GM21360 (cell line): Measurements from ENCODE around the gene ALDOB.
A peak's percentile ranks its signal among the peaks of the same experiment; 100 is the strongest.
"Not testable (repeated sequence)": the region's sequence is repeated elsewhere in the genome, so short reads cannot be mapped to it uniquely, and the experiment has no call there.

Experiments used
- ATAC-seq: cut with Tn5 transposase; IDR thresholded peaks from one replicate; pipeline ENCODE4 v1.9.1; 2021; ENCODE audit warnings: mild to moderate bottlenecking, moderate library complexity; ENCODE audit not compliant: unreplicated experiment

The ALDOB gene

GRCh38 chr9:101388507-101388993 lies 47.0 kb downstream of the ALDOB start:
- ATAC-seq, result no peak

- peak; percentile 92 for ATAC-seq
Measured at GRCh38 chr9:101387871-101388506, 47.6 kb downstream of the ALDOB start.

DNA sequence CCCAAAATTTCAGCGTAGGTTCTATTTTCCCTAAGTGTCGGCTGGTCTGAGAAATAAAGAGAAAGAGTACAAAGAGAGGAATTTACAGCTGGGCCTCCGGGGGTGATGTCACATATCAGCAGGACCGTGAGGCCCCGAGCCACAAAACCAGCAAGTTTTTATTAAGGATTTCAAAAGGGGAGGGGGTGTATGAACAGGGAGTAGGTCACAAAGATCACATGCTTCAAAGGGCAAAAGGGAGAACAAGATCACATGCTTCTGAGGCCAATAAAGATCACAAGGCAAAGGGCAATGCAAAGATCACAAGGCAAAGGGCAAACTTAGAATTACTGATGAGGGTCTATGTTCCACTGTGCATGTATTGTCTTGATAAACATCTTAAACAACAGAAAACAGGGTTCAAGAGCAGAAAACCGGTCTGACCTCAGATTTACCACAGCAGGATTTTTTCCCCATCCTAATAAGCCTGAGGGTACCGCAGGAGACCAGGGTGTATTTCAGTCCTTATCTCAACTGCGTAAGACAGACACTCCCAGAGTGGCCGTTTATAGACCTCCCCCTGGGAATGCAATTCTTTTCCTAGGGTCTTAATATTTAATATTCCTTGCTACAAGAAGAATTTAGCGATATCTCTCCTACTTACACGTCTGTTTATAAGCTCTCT lies 50.6 kb downstream of the ALDOB start, which contains the start of gene BAAT:
TSS of gene BAAT (minus strand) at position 134 of the 664 bp plus-strand sequence. CDS start 13,602 bp downstream, outside the sequence.
- ATAC-seq, result not testable (repeated sequence)

GRCh38 chr9:101383361-101383760 lies 52.2 kb downstream of the ALDOB start:
- no peak for ATAC-seq

- no peak for ATAC-seq
Measured at GRCh38 chr9:101381833-101382342, 53.7 kb downstream of the ALDOB start.

DNA sequence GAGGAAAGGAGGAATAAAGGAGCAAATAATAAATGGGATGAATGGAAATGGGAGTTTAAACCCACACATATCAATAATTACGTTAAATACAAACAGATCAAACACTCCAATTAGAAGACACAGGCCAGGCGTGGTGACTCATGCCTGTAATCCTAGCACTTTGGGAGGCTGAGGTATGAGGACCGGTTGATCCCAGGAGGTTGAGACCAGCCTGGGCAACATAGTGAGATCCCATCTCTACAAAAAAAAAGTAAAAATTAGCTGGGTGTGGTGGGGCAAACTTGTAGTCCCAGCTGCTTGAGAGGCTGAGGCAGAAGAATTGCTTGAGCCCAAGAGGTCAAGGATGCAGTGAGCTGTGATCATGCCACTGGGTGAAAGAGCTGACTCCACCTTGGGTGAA lies 54.5 kb downstream of the ALDOB start:
- ATAC-seq, result no peak

DNA sequence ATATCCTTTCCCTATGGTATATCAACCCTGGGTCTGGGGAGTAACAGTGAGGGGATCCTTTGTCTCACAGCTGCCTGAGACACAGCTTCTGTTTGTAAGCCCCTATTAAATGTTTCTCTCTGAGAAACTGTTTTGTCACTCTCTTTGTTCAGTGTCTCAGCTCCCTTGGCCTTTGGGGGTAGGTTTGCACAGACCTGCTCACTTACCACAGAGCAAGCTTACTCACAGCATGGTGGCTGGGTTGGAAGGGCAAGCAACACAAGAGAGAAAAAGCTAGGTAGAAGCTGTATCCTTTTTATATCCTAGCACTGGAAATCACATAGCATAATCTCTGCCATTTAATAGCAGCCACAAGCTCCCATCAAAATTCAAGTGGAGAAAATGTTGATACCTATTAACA lies 55.3 kb downstream of the ALDOB start:
- ATAC-seq, result no peak

GRCh38 chr9:101376111-101376848 lies 59.3 kb downstream of the ALDOB start:
- ATAC-seq, result no peak

DNA sequence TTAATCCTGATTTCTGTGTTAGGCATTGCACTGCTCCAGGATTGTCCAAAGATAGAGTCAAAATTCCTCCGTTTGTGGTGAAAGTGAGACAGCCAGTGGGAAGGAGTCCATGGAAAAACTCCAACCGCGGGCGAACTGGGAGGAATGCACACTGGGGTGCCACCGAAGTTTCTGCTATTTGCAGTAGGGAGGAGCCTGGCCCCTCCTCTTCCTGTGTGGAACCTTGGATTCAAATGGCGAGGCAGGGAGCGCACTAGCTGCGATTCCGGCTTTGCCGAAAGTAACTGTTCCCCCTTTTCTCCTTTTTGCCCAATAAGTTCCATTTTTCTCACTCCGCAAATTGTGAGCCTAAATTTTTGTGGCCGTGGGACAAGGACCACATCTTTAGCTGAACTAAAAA lies 60.0 kb downstream of the ALDOB start:
- ATAC-seq, result no peak

GRCh38 chr9:101372327-101373118 lies 63.1 kb downstream of the ALDOB start:
- no peak for ATAC-seq

- no peak for ATAC-seq
Measured at GRCh38 chr9:101371813-101372212, 63.8 kb downstream of the ALDOB start.
